ENCODE data around the gene TNFAIP8. TPM values are rescaled to one million over a fixed set of nuclear protein-coding genes. Genes with fewer than 3 reads are reported as not detected.
"Not testable (repeated sequence)": the region's sequence is repeated elsewhere in the genome, so short reads cannot be mapped to it uniquely, and the experiment has no call there.

TNFAIP8 gene
- total RNA-seq, 1 donor from 2014 or later: 25.9 TPM

DNA sequence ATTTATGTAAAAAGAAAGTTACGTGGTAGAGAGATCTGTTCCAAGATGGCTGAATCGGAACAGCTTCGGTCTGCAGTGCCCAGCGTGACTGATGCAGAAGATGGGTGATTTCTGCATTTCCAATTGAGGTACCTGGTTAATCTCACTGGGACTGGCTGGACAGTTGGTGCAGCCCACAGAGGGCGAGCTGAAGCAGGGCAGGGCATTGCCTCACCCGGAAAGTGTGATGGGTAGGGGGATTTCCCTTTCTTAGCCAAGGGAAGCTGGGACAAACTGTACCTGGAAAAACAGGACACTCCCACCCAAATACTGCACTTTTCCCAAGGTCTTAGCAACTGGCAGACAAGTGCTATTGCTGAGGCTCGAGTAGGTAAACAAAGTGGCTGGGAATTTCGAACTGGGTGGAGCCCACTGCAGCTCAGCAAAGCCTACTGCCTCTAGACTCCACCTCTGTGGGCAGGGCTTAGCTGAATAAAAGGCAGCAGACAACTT is 83.4 kb downstream of the TNFAIP8 start:
- Histone ChIP-seq H3K79me2 (ENCODE audit: insufficient read depth, low read length) (no peaks in the 10 kb centered on the region), H3K4me3 (ENCODE audit: insufficient read depth, low read depth, low read length) (no peak overlapping the region), H3K27ac (ENCODE audit: low read depth, low read length) (no peak overlapping the region), H4K20me1 (ENCODE audit: insufficient read depth, low read length) (no peaks in the 10 kb centered on the region), H3K36me3 (ENCODE audit: insufficient read depth, low read length) (no peaks in the 10 kb centered on the region), H3K9ac (ENCODE audit: low read length) (no peak overlapping the region), H3K9me3 (ENCODE audit: insufficient read depth, low read depth, low read length) (no peaks in the 10 kb centered on the region), H3K4me2 (ENCODE audit: low read length) (no peak overlapping the region), H2AFZ (ENCODE audit: low read depth, low read length) (no peak overlapping the region), H3K27me3 (ENCODE audit: insufficient read depth, low read length) (no peaks in the 10 kb centered on the region), H3K4me1 (ENCODE audit: insufficient read depth, low read length) (no peaks in the 10 kb centered on the region)
- TF ChIP-seq EZH2 (IDR thresholded peaks at IDR 0.05; ENCODE audit: insufficient read depth, low read length): no peak
- TF ChIP-seq, protein P1, sequence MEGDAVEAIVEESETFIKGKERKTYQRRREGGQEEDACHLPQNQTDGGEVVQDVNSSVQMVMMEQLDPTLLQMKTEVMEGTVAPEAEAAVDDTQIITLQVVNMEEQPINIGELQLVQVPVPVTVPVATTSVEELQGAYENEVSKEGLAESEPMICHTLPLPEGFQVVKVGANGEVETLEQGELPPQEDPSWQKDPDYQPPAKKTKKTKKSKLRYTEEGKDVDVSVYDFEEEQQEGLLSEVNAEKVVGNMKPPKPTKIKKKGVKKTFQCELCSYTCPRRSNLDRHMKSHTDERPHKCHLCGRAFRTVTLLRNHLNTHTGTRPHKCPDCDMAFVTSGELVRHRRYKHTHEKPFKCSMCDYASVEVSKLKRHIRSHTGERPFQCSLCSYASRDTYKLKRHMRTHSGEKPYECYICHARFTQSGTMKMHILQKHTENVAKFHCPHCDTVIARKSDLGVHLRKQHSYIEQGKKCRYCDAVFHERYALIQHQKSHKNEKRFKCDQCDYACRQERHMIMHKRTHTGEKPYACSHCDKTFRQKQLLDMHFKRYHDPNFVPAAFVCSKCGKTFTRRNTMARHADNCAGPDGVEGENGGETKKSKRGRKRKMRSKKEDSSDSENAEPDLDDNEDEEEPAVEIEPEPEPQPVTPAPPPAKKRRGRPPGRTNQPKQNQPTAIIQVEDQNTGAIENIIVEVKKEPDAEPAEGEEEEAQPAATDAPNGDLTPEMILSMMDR (IDR thresholded peaks at IDR 0.05; ENCODE audit: insufficient read depth, low read depth, low read length): no peak
- H3K36me3 Mint-ChIP-seq (ENCODE audit: low read depth, unreplicated experiment): no peaks in the 10 kb centered on the region
- no peak overlapping the region for H3K4me3 Mint-ChIP-seq (ENCODE audit: unreplicated experiment)
- H3K27ac Mint-ChIP-seq (ENCODE audit: unreplicated experiment): no peak overlapping the region
- peaks cover 3% of the 10 kb centered on the region for H3K27me3 Mint-ChIP-seq (ENCODE audit: low read depth, unreplicated experiment)
- no peak for DNase-seq (ENCODE audit: low read depth)
- FAIRE-seq: no peak
- peaks cover 11% of the 10 kb centered on the region for H3K9me3 Mint-ChIP-seq (ENCODE audit: unreplicated experiment)
- no peaks in the 10 kb centered on the region for H3K4me1 Mint-ChIP-seq (ENCODE audit: low read depth, unreplicated experiment)

DNA sequence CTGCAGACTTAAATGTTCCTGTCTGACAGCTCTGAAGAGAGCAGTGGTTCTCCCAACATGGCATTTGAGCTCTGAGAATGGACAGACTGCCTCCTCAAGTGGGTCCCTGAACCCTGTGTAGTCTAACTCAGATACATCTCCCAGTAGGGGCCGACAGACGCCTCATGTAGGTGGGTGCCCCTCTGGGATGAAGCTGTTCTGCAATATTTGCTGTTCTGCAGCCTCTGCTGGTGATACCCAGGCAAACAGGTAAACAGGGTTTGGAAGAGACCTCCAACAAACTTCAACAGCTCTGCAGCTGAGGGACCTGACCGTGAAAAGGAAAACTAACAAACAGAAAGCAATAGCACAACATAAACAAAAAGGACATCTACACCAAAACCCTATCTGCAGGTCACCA is 83.8 kb downstream of the TNFAIP8 start:
- FAIRE-seq; H3K27ac ChIP-seq (ENCODE audit: low read depth, low read length); H3K9me3 ChIP-seq (ENCODE audit: insufficient read depth, low read depth, low read length); H3K79me2 ChIP-seq (ENCODE audit: insufficient read depth, low read length); H3K4me3 ChIP-seq (ENCODE audit: insufficient read depth, low read depth, low read length); H3K27me3 Mint-ChIP-seq (ENCODE audit: low read depth, unreplicated experiment); H3K4me2 ChIP-seq (ENCODE audit: low read length); DNase-seq (ENCODE audit: low read depth); H3K36me3 ChIP-seq (ENCODE audit: insufficient read depth, low read length); H2AFZ ChIP-seq (ENCODE audit: low read depth, low read length); H3K4me1 ChIP-seq (ENCODE audit: insufficient read depth, low read length); H3K9ac ChIP-seq (ENCODE audit: low read length); H3K4me1 Mint-ChIP-seq (ENCODE audit: low read depth, unreplicated experiment); H3K4me3 Mint-ChIP-seq (ENCODE audit: unreplicated experiment); H3K27ac Mint-ChIP-seq (ENCODE audit: unreplicated experiment); H3K36me3 Mint-ChIP-seq (ENCODE audit: low read depth, unreplicated experiment); H4K20me1 ChIP-seq (ENCODE audit: insufficient read depth, low read length); H3K27me3 ChIP-seq (ENCODE audit: insufficient read depth, low read length): not testable (repeated sequence)
- peaks cover 13% of the 10 kb centered on the region for H3K9me3 Mint-ChIP-seq (ENCODE audit: unreplicated experiment)

DNA sequence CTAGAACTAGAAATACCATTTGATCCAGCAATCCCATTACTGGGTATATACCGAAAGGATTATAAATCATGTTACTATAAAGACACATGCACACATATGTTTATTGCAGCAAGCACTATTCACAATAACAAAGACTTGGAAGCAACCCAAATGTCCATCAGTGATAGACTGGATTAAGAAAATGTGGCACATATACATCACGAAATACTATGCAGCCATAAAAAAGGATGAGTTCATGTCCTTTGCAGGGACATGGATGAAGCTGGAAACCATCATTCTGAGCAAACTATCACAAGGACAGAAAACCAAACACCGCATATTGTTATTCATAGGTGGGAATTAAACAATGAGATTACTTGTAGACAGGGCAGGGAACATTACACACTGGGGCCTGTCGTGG is 88.8 kb downstream of the TNFAIP8 start:
- H3K4me3 Mint-ChIP-seq (ENCODE audit: unreplicated experiment); H3K27me3 Mint-ChIP-seq (ENCODE audit: low read depth, unreplicated experiment); H3K9ac ChIP-seq (ENCODE audit: low read length); H3K4me3 ChIP-seq (ENCODE audit: insufficient read depth, low read depth, low read length); H3K4me2 ChIP-seq (ENCODE audit: low read length); H3K4me1 Mint-ChIP-seq (ENCODE audit: low read depth, unreplicated experiment); H4K20me1 ChIP-seq (ENCODE audit: insufficient read depth, low read length); H3K4me1 ChIP-seq (ENCODE audit: insufficient read depth, low read length); H3K36me3 ChIP-seq (ENCODE audit: insufficient read depth, low read length); H3K27ac ChIP-seq (ENCODE audit: low read depth, low read length); FAIRE-seq; H3K9me3 Mint-ChIP-seq (ENCODE audit: unreplicated experiment); H3K27me3 ChIP-seq (ENCODE audit: insufficient read depth, low read length); H2AFZ ChIP-seq (ENCODE audit: low read depth, low read length); H3K79me2 ChIP-seq (ENCODE audit: insufficient read depth, low read length); H3K36me3 Mint-ChIP-seq (ENCODE audit: low read depth, unreplicated experiment); DNase-seq (ENCODE audit: low read depth); H3K9me3 ChIP-seq (ENCODE audit: insufficient read depth, low read depth, low read length); H3K27ac Mint-ChIP-seq (ENCODE audit: unreplicated experiment): not testable (repeated sequence)

DNA sequence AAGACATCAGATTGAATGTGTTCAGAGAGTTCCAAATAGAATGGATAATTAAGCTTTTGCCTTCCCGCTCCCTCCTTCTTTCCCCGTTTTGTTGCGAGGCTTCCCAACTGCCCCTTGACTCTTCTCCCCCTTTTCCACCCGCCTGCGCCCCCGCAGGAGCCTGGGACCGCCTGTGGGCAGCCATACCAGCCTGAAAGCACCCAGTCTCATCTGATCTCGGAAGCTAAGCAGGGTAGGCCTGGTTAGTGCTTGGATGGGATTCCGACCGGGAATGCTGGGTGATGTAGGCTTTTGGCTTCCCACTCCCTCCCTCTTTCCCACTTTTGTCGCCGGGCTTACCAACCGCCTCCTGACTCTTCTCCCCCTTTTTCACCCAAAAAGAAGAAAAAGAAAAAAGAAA is 89.7 kb downstream of the TNFAIP8 start:
- H3K27ac ChIP-seq (ENCODE audit: low read depth, low read length): no peak overlapping the region
- H3K4me1 ChIP-seq (ENCODE audit: insufficient read depth, low read length): no peaks in the 10 kb centered on the region
- no peaks in the 10 kb centered on the region for H3K79me2 ChIP-seq (ENCODE audit: insufficient read depth, low read length)
- H3K9me3 Mint-ChIP-seq (ENCODE audit: unreplicated experiment): peaks cover 16% of the 10 kb centered on the region
- no peaks in the 10 kb centered on the region for H3K27me3 ChIP-seq (ENCODE audit: insufficient read depth, low read length)
- no peaks in the 10 kb centered on the region for H3K27me3 Mint-ChIP-seq (ENCODE audit: low read depth, unreplicated experiment)
- DNase-seq (ENCODE audit: low read depth): no peak
- H3K9ac ChIP-seq (ENCODE audit: low read length): no peak overlapping the region
- H3K36me3 ChIP-seq (ENCODE audit: insufficient read depth, low read length): no peaks in the 10 kb centered on the region
- no peak overlapping the region for H3K4me2 ChIP-seq (ENCODE audit: low read length)
- no peaks in the 10 kb centered on the region for H4K20me1 ChIP-seq (ENCODE audit: insufficient read depth, low read length)
- no peak overlapping the region for H3K4me3 Mint-ChIP-seq (ENCODE audit: unreplicated experiment)
- no peak for TF ChIP-seq EZH2 (IDR thresholded peaks at IDR 0.05; ENCODE audit: insufficient read depth, low read length)
- TF ChIP-seq, protein P1 (IDR thresholded peaks at IDR 0.05; ENCODE audit: insufficient read depth, low read depth, low read length): no peak
- FAIRE-seq: no peak
- H3K36me3 Mint-ChIP-seq (ENCODE audit: low read depth, unreplicated experiment): no peaks in the 10 kb centered on the region
- H3K4me1 Mint-ChIP-seq (ENCODE audit: low read depth, unreplicated experiment): no peaks in the 10 kb centered on the region
- no peak overlapping the region for H2AFZ ChIP-seq (ENCODE audit: low read depth, low read length)
- H3K9me3 ChIP-seq (ENCODE audit: insufficient read depth, low read depth, low read length): peaks cover 3% of the 10 kb centered on the region
- no peak overlapping the region for H3K4me3 ChIP-seq (ENCODE audit: insufficient read depth, low read depth, low read length)
- no peak overlapping the region for H3K27ac Mint-ChIP-seq (ENCODE audit: unreplicated experiment)
